Fibroblast of gingiva (primary cell): ENCODE measurements around the gene SYNJ2.

Experiments used
- DNase-seq: peaks from one replicate; pipeline ENCODE4 v3.0.0-alpha.2; 2011; ENCODE audit warnings: low read depth

The SYNJ2 gene

DNA sequence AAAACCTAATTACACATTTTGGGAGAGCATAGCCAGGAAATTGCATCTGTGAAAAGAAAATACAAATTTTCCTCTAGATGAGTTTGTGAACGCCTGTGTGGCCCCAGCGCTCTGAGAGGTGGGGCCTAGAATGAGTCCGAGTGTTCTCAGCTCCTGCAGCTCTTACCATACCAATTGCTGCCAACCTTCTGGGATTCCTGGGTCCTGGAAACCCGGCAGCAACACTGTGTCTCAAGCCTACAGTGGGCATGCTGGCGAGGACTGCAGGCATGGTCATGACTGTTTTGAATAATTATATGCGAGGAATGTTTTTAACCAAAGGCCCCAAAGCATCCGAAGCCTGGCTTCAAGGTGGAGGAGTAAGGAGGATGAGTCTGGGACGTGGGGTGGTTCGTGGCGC lies 96.0 kb downstream of the SYNJ2 start:
- no peak for DNase-seq

DNA sequence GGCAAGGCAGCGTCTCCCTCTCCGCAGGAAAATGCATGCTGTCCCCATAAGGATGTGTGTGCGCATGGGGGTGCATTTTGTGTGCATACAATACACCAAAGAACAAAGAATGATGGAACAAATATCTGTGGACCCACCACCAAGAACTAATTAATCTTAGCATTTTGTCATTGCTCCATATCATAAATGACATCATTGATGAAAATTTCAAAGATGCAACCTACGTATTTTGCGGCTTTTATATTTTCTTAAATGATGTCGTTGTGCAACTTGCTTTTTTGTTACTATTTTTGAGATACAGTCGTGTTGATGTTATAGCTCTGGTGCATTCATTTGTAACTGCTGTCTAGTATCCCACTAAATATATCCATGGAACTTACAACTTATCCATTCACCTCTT lies 96.7 kb downstream of the SYNJ2 start:
- DNase-seq = no peak

DNA sequence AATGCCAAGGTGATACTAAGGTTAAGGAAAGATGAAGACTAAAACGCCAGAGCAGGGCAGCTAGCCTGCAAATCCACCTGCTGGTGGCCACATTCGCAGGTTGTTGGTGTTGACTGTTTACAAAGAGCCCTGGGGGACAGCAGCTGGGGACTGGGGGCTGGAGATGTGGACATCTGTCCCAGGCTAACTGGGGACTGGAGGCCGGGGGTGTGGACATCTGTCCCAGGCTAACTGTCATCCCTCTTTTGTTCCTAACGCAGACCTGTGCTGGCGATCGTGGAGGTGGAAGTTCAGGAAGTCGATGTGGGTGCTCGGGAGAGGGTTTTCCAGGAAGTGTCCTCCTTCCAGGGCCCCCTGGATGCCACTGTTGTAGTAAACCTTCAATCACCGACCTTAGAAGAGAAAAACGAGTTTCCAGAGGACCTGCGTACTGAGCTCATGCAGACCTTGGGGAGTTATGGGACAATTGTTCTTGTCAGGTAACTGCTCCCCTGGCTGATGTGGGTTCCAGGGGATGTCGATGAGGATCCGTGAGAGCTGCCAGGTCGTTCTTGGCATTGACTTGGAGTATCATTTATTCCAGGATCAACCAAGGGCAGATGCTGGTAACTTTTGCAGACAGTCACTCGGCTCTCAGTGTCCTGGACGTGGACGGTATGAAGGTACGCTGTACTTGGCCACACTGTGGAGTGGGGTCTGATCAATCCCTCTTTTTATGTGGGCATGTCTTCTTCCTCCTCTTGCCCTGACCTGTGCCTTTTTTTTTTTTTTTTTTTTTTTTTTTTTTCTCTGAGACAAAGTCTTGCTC lies 99.4 kb downstream of the SYNJ2 start:
- no peak for DNase-seq

DNA sequence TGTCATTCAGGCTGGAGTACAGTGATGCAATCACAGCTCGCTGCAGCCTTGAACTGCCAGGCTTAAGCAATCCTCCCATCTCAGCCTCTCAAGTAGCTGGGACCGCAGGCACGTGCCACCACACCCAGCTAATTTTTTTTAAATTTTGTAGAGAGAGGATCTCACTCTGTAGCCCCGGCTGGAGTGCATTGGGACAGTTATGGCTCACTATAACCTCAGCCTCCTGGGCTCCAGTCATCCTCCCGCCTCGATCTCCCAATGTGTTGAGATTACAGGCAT lies 99.9 kb downstream of the SYNJ2 start:
- no peak for DNase-seq

DNA sequence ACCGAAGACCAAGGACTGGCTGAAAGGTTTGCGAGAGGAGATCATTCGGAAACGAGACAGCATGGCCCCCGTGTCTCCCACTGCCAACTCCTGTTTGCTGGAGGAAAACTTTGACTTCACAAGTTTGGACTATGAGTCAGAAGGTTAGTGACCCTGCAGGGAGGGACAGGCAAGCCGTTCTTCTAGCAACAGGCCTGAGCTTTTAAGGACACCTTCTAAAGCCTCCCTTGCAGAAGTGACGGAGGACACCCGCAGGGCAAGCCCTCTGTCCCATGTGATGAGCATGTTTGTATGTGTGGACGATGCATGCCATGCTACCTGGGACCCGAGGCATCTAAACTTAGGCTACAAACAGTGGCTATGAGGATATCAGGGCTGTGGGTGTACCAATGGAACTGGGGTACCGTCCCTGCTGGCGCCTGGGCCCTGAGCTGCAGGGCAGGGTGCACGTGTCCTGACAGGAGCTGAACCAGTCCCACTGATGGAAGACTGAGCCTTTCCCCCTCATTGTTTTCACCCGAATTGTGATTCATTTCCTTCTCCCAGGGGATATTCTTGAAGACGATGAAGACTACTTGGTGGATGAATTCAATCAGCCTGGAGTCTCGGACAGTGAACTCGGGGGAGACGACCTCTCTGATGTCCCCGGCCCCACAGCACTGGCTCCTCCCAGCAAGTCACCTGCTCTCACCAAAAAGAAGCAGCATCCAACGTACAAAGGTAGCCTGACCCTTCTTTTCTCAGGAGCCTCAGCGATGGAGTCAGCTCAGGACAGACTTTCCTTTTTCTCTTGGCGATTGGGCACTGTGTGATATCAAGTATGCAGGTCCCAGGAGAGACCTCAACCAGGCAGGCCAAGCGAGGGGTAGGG lies 102.0 kb downstream of the SYNJ2 start:
- no peak for DNase-seq

DNA sequence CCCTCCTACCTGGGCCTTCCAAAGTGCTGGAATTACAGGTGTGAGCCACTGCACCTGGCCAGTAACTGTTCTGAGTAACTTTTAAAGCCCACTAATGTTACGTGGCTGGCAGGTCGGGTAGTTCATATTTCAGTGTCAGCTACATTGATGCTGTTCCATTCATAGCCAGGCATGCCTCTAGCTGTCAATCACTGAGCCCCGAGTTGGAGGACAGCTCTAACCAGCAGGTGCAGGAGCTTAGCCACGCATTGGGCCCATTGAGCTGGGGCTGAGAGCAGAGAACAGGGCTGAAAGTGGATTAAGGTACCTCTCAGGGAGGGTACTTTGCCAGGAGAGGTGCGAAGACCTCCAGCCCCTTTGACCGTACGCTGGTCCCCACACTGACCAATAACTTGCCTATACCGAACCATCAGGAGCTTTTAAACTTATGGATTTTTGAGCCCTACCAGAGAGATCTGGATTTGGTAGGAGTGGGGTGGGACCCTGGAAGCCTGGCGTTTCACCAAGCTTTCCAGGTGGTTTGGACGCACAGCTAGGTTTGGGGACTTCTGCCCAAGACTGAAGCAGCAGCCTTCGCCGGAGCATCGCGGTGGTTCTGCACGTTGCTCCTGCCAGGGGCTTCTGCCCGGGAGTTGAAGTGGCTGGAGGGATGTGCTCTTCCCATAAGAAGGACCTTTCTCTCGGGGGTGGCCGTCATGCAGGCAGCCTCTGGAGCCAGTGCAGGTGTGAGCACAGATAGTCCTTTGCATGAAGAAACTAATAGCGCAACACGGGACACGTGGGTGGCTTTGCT lies 103.8 kb downstream of the SYNJ2 start:
- DNase-seq = no peak

DNA sequence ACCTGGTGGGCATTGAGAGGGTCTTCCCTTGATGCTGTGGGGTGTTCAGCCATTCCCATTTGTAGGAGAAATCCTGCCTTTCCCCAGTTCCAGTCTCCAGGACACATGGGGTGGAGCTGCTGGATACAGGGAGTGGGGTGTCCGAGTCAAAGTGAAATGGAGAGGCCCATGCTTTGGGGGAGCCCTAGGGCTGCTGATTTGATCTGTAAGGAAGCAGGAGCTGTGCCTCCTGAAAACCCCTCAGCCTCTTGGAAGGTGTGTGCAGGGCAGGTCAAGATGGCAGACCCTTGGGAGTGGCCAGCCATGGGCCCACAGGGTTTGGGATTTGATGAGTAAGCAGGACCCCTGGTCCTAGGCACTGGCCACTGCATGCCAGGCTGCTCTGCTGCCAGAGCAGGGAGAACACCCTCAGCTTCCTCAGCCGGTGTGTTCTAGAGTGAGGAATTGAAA lies 104.4 kb downstream of the SYNJ2 start:
- no peak for DNase-seq

DNA sequence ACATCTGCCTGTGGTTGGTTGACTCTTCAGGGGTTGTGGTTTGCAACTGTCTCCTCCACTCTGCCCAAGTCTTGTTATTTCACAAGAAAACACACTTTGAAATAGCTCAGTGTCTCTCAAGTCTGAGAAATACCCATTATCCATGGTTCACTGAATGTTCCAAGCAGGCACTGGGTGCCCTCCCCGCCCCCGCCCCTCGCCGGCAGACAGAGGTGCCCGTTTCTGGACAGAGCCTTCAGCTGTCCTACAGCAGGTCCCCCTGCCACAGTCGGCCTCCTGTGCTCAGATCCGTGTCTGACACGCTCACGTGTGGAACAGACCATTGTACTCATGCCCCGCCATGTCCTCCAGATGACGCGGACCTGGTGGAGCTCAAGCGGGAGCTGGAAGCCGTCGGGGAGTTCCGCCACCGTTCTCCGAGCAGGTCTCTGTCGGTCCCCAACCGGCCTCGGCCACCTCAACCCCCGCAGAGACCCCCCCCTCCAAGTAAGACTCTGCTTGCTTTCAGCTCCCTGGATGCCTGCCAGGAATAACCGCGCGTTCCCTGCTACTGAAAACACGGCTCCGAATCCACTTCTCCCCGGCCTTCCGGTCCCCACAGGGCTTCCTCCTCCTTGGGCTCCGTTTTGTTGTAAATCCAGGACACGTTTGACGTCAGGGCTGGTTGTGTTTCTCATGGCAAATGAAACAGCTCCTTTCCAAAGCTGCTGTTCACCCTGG lies 105.0 kb downstream of the SYNJ2 start:
- peak; percentile 82 for DNase-seq

DNA sequence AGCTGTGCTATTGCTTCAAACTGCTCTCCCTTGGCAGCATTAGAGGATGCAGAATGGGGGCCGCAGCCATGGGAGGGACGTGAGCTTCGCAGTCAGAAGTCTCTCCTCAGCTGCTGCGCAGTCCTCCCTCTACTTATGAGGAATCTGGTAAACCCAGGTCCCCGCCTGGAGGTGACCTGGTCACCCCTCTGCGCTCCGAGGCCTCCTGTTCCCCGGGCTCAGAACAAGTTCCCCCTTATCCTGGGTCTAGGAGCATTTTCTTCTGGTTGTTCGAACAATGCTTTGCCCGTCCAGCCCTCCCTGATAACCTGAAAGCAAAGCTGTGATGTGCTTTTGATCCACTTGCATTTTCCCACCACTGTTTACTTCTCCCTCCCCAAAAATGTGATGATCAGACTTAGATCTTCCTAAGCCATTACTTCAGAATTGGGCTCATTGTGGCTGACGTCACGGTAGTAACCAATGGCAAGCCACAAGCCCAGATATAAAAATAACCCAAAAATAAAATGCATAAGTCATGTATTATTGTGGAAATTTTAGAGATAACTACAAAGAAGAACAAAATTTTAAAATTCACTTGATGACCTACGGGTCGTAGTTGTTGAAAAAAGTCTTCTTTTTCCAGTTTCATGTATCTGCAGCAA lies 105.7 kb downstream of the SYNJ2 start:
- DNase-seq = no peak

DNA sequence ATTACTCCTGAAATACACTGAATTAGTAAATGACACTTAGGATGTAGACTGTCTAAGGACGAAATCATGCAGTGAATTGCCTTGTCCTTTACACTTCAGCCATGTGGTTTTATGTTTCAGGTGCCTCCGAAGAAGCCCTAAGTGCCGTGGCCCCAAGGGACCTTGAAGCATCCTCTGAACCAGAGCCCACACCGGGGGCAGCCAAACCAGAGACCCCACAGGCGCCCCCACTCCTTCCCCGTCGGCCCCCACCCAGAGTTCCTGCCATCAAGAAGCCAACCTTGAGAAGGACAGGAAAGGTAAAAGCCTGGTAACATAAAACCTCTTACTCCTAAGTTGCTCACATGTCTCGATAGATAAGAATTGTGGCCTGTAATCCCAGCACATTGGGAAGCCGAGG lies 111.1 kb downstream of the SYNJ2 start:
- DNase-seq = no peak

DNA sequence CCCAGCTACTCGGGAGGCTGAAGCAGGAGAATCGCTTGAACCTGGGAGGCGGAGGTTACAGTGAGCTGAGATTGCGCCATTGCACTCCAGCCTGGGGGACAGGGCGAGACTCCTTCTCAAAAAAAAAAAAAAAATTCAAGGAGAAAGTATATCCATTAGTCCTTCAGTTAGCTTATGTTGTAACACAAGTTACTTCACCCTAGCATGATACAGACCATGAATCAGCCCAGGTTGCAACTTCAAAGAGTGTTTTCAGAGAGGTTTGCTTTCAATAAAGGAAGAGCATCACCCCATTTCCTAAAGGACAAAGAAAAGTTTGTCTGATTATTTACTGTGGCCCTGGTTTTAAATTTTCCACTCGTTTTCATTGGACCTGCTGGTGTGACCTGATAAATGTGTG lies 113.4 kb downstream of the SYNJ2 start:
- no peak for DNase-seq

DNA sequence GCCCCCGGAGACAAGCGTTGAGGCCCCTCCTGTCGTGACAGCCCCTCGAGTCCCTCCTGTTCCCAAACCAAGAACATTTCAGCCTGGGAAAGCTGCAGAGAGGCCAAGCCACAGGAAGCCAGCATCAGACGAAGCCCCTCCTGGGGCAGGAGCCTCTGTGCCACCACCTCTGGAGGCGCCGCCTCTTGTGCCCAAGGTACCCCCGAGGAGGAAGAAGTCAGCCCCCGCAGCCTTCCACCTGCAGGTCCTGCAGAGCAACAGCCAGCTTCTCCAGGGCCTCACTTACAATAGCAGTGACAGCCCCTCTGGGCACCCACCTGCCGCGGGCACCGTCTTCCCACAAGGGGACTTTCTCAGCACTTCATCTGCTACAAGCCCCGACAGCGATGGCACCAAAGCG lies 114.0 kb downstream of the SYNJ2 start:
- no peak for DNase-seq

DNA sequence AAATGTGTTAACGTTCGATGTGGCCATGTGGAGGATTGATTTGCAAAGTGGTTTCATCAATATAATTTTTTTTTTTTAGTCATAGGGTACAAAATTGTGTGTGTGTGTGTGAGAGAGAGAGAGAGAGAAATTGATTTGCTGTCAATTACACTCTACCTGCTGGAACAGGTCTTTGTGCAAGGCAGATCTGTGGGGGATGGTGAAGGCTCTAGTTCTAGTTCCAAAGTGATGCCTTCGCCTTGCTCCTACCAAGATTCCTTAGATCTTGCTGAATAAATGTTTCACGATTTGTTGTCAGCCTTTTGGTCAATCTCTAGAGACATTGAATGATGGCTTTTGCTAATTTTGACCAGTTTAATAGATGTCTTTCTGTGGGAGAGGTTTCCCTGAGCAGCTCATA lies 121.6 kb downstream of the SYNJ2 start:
- DNase-seq = no peak

DNA sequence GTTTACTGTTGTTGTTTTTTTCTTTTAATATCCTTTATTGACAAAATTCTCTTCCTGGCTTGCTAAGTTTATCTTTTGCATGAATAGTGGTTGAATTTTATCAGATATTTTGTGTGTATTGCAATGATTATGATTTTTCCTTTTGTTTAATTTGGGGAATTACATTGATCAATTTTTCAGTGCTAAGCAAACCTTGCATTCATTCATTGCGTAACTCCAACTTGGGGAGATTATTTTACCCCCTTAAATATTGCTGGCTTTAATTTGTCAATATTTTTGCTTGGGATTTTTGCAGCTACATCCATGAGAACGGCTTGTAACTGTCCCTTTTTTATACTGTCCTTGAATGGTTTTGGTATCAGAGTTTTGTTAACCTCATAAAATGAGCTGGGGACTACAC lies 123.0 kb downstream of the SYNJ2 start:
- no peak for DNase-seq

DNA sequence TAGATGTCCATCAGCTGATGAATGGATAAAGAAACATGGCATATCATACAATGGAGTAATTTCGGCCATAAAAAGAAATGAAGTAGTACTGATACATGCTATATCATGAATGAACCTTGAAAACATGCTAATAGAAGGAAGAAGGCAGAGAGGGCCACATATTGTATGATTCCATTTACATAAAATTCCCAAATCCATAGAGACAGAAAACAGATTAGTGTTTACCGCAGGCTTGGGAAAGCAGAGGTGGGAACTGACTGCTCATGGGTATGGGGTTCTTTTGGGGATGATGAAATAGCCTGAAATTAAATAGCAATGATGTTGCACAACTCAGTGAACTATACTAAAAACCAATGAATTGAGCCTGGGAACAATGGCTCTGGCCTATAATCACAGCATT lies 128.1 kb downstream of the SYNJ2 start:
- peak; percentile 22 for DNase-seq

DNA sequence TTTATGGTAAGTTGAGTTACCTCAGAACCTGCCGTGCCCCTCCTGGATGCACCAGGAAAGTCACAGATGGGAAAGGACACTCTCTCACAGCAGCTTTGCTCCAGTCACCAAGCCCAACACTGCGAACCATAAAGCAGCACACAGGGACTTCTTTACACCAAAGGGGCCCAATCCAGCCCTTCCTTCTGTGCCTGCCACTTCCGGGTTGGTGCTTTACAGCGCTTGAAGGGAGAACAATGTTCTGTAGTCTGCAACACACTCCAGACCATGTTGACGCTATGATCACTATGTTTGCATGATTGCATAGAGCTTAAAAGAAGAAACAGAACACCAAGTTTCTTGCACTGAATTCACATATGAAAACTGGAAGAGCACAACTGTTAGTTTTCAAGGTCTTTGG lies 129.3 kb downstream of the SYNJ2 start:
- DNase-seq = no peak

DNA sequence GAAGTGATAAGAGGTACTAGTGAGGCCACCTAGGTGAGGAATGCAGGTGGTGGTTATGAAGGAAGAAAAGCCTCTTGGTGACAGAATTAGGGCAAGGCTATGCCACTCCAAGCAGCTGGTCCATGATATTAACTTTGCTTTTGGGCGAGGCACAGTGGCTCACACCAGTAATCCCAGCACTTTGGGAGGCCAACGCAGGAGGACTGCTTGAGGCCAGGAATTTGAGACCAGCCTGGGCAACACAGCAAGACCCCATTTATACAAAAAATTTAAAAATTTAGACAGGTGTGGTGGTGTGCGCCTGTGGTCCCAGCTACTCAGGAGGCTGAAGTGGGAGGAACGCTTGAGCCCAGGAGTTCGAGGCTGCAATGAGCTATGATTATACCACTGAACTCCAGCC lies 130.3 kb downstream of the SYNJ2 start:
- DNase-seq = no peak

DNA sequence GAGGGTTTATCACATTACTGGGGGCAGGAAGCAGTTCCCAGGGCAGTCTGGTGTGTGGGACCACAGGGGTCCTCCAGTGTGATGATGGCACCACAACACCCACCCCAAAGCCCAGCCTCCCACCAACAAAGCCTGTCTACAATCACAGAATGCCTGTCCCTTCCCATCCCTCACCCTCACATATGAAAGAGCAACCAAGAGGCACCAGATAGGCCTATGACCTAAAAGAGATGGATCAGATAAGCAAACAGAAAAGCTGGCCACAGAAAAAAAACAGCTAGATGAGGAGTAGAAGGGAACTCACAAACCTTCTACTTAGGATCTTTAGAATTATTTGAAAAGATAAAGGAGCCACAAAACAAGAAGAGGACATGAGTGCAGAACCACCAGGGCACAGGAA lies 132.1 kb downstream of the SYNJ2 start:
- DNase-seq = no peak

DNA sequence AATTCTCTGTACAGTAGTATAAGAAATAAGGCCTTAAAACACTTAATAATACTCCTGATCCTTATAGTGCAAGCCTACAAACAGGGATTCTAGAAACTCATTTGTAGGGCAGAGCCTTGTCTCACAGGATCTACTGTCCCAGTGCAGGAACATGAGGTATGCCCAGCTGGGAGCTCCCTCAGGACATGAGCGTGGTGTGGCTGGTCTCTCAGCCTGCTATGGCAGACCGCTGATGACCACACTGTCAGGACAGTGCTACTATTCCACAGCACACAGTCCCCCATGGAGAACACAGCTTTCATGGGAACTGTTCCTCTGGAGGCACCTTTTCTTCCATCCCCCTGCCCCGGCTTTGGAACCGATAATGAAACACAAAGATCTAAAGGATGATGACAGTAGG lies 133.4 kb downstream of the SYNJ2 start:
- DNase-seq = no peak

DNA sequence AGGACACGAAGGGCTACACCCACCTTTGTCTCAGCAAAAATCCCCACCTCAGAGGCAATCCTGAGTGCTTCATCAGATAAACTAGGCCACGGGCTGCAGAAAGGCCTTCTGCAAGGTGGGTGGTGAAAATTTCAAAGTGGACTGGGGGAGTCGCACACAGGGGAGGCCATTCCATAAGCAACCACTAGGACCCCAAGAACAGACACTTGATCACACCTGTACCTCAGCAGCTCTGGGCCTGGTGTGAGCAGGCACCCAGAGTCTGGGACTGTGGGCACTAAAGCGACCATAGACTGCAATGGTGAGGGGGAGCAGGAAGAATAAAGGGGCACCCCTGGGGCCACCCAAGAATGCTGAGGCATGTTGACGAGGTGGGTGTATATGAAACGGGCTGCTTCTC lies 133.8 kb downstream of the SYNJ2 start:
- DNase-seq = no peak

DNA sequence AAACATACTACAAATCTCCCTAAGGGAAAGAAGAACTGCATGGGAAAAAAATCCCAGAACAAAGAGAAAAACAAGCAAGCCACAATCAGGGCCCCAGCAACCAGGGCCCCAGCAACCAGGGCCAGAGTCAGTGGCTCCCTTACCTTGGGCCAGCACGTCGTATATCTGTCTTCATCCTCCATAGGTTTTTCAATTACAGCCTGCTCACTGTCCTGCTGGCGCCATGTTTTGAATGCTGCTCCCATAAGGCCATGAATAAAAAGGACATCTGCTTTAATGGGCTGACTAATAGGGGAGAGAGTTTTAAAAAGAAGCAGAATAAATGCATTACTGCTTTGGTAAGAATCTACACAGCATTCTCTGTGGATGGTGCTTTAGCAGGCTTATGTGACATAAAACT lies 137.2 kb downstream of the SYNJ2 start:
- DNase-seq = no peak

DNA sequence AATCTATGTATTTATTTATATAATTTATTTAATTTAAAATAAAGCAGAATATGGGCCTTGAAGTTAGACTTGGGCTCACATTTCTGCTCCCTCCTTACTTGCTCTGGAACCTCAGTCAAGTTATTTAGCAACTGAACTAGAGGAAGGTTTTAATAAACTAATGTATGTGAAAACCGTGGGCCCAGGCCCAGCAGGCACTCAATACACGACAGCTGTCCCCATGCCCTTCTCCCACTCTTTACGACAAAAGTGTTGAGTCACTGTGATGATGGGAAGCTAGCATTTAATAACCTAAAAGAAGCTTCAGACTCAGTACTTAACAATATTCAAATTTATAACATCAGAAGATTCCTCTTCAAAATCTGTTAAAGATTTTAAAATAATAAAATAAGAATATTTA lies 139.7 kb downstream of the SYNJ2 start:
- no peak for DNase-seq
